Measurements from ENCODE around the gene GLYR1.

- TF ChIP-seq CTCF (IDR thresholded peaks at IDR 0.05) (no peak), POLR2AphosphoS5 (IDR thresholded peaks at IDR 0.05; ENCODE audit: low read depth, low read length) (no peak), REST (IDR thresholded peaks at IDR 0.05; ENCODE audit: insufficient read depth in 1 of 2, low read depth in 2 of 2, low read length in 1 of 2) (no peak), TCF7L2 (IDR thresholded peaks at IDR 0.05; ENCODE audit: low read depth, low read length) (no peak)
These were observed 15.5 kb downstream of the GLYR1 start for GRCh38 chr16:4831616-4832015.
